HEK293 (cell line): ENCODE data around the gene STK32C.
A peak's percentile ranks its signal among the peaks of the same experiment; 100 is the strongest.

Source experiments
- CTCF ChIA-PET: fragments of 350-600 bp; formaldehyde crosslinking; extraction: SDS; loops from one replicate; lab custom pipeline; 2021; ENCODE audit warnings: antibody characterized with exemption; lab: Yijun Ruan, JAX
- POLR2A ChIA-PET: fragments of 300-600 bp; formaldehyde crosslinking; extraction: SDS; loops from one replicate; lab custom pipeline; 2020; ENCODE audit warnings: antibody characterized with exemption, inconsistent platforms; lab: Yijun Ruan, JAX
- H3K27ac ChIP-seq: fragments of 200-500 bp; sonication (Bioruptor generic); 2 replicates; pipeline ENCODE4 v1.5.1; 2014; ENCODE audit warnings: low read depth, low read length, control low read depth, inconsistent platforms; ENCODE audit errors: extremely low read depth
- H3K36me3 ChIP-seq, 2 experiments: fragments of 200-500 bp in 1 of 2; sonication (Bioruptor generic) in 1 of 2; 1 replicate in 1 of 2; 2 replicates in 1 of 2; pipeline ENCODE4 v1.5.1; 2014 to 2017; ENCODE audit warnings: inconsistent platforms in 2 of 2, low read length in 2 of 2; ENCODE audit not compliant: control insufficient read depth in 2 of 2, insufficient read depth in 1 of 2
- H3K4me1 ChIP-seq: fragments of 200-500 bp; sonication (Bioruptor generic); 2 replicates; pipeline ENCODE4 v1.5.1; 2014; ENCODE audit warnings: mild to moderate bottlenecking, low read length, inconsistent platforms; ENCODE audit not compliant: control insufficient read depth, insufficient read depth
- H3K4me3 ChIP-seq: 2 replicates; pipeline ENCODE4 v1.5.1; 2011; ENCODE audit warnings: low read depth, mild to moderate bottlenecking, control low read depth, low read length, moderate library complexity
- H3K9me3 ChIP-seq: fragments of 200-500 bp; sonication (Bioruptor generic); 2 replicates; pipeline ENCODE4 v1.5.1; 2014; ENCODE audit warnings: low read depth, low read length, inconsistent platforms; ENCODE audit not compliant: control insufficient read depth, insufficient read depth
- MZF1 ChIP-seq: fragments of 450-650 bp; formaldehyde crosslinking; IDR thresholded peaks from 2 replicates; pipeline ENCODE4 v1.5.1; 2017; ENCODE audit warnings: missing biosample characterization, missing genetic modification characterization, borderline replicate concordance
- SP7 ChIP-seq: fragments of 450-650 bp; formaldehyde crosslinking; IDR thresholded peaks from 2 replicates; pipeline ENCODE4 v1.5.1; 2016; ENCODE audit warnings: missing biosample characterization, missing genetic modification characterization
- ZBTB26 ChIP-seq: fragments of 450-650 bp; formaldehyde crosslinking; optimal IDR thresholded peaks from 2 replicates; pipeline ENCODE3; 2016; ENCODE audit warnings: missing biosample characterization, mild to moderate bottlenecking, missing genetic modification characterization
- ZBTB7A ChIP-seq: fragments of 450-650 bp; formaldehyde crosslinking; IDR thresholded peaks from 2 replicates; pipeline ENCODE4 v1.5.1; 2016; ENCODE audit warnings: low read depth, missing biosample characterization, missing genetic modification characterization
- ZBTB8A ChIP-seq: fragments of 450-650 bp; formaldehyde crosslinking; IDR thresholded peaks from 2 replicates; pipeline ENCODE4 v1.5.1; 2016; ENCODE audit warnings: missing biosample characterization, missing genetic modification characterization
- ZFHX2 ChIP-seq: fragments of 450-650 bp; formaldehyde crosslinking; conservative IDR thresholded peaks from 2 replicates; pipeline ENCODE4 v1.5.1; 2016; ENCODE audit warnings: missing biosample characterization, missing genetic modification characterization
- ZNF423 ChIP-seq: fragments of 450-650 bp; formaldehyde crosslinking; IDR thresholded peaks from 2 replicates; pipeline ENCODE4 v1.5.1; 2016; ENCODE audit warnings: missing biosample characterization, missing genetic modification characterization
- ZNF501 ChIP-seq: fragments of 450-650 bp; formaldehyde crosslinking; IDR thresholded peaks from 2 replicates; pipeline ENCODE4 v1.5.1; 2016; ENCODE audit warnings: missing biosample characterization, missing genetic modification characterization
- ZNF629 ChIP-seq: fragments of 450-650 bp; formaldehyde crosslinking; IDR thresholded peaks from 2 replicates; pipeline ENCODE4 v1.5.1; 2017; ENCODE audit warnings: missing biosample characterization, missing genetic modification characterization
- ZNF701 ChIP-seq: fragments of 450-650 bp; formaldehyde crosslinking; IDR thresholded peaks from 2 replicates; pipeline ENCODE4 v1.5.1; 2016; ENCODE audit warnings: missing biosample characterization, missing genetic modification characterization
- ZNF704 ChIP-seq: fragments of 450-650 bp; formaldehyde crosslinking; IDR thresholded peaks from 2 replicates; pipeline ENCODE4 v1.5.1; 2016; ENCODE audit warnings: missing biosample characterization, missing genetic modification characterization
- ZNF785 ChIP-seq: fragments of 450-650 bp; formaldehyde crosslinking; IDR thresholded peaks from 2 replicates; pipeline ENCODE4 v1.5.1; 2016; ENCODE audit warnings: missing biosample characterization, missing genetic modification characterization
- ZSCAN4 ChIP-seq: fragments of 450-650 bp; formaldehyde crosslinking; IDR thresholded peaks from 2 replicates; pipeline ENCODE4 v1.5.1; 2017; ENCODE audit warnings: missing biosample characterization, missing genetic modification characterization

Gene STK32C

GRCh38 chr10:132182591-132182990 lies 125.2 kb downstream of the STK32C start:
- ChIA-PET CTCF (no interaction called here), POLR2A (no interaction called here)
- H3K36me3 ChIP-seq: no peaks in the 10 kb centered on the region
- H3K27ac ChIP-seq: no peak overlapping the region
- TF ChIP-seq ZBTB7A (tag by site-specific recombination): no peak
- no peak for TF ChIP-seq ZNF785 (tag by site-specific recombination)
- no peak for TF ChIP-seq ZNF629 (tag by site-specific recombination)
- no peak for TF ChIP-seq SP7 (tag by site-specific recombination)
- no peak for TF ChIP-seq ZBTB8A (tag by site-specific recombination)
- TF ChIP-seq ZNF701 (tag by site-specific recombination): no peak
- no peak for TF ChIP-seq ZNF423
- no peak for TF ChIP-seq MZF1 (tag by site-specific recombination)
- H3K9me3 ChIP-seq: no peaks in the 10 kb centered on the region
- no peak overlapping the region for H3K4me3 ChIP-seq
- H3K4me1 ChIP-seq: no peaks in the 10 kb centered on the region; the same call in 1 of the 2 replicates

GRCh38 chr10:132181691-132182425 lies 125.9 kb downstream of the STK32C start:
- Histone ChIP-seq H3K4me1 (no peaks in the 10 kb centered on the region; the same call in 1 of the 2 replicates), H3K4me3 (no peak overlapping the region), H3K36me3 (no peaks in the 10 kb centered on the region), H3K9me3 (no peaks in the 10 kb centered on the region), H3K27ac (no peak overlapping the region)
- POLR2A ChIA-PET: no interaction called here
- CTCF ChIA-PET: interaction anchor here (0.6 kb wide), 2 partner anchors 39 to 55 kb away, joined by 3 read pairs; no protein-coding TSS in a partner anchor
- TF ChIP-seq ZFHX2 (tag by site-specific recombination) (0 out of 2 replicates have a peak, but pooled peaks have one; percentile 8), ZNF501 (tag by site-specific recombination) (no peak)

- Histone ChIP-seq H3K4me3 (no peak overlapping the region), H3K4me1 (no peaks in the 10 kb centered on the region; the same call in 1 of the 2 replicates), H3K36me3 (no peaks in the 10 kb centered on the region), H3K9me3 (no peaks in the 10 kb centered on the region), H3K27ac (no peak overlapping the region)
- POLR2A ChIA-PET: no interaction called here
- CTCF ChIA-PET: no interaction called here
- TF ChIP-seq ZNF704 (tag by site-specific recombination) (no peak), ZBTB26 (tag by site-specific recombination) (peak; percentile 7), ZSCAN4 (tag by site-specific recombination) (peak; percentile 78)
Observed at GRCh38 chr10:132180736-132181135, 127.0 kb downstream of the STK32C start.
